M059J (cell line): ENCODE results near the gene NKAIN1. TPM values are rescaled to one million over a fixed set of nuclear protein-coding genes. Genes with fewer than 3 reads are reported as not detected.
"Not testable (repeated sequence)": the region's sequence is repeated elsewhere in the genome, so short reads cannot be mapped to it uniquely, and the experiment has no call there.

Experiments
- DNase-seq: peaks from one replicate; pipeline ENCODE4 v3.0.0-alpha.2; 2012; ENCODE audit warnings: low read depth
- total RNA-seq: library from RNA; depleted of rRNA; stranded (reverse); fragments of >200 nt; shearing (Covaris generic); gene quantifications from 2 replicates; pipeline ENCODE4 v1.2.3, GENCODE V29; 2014; rRNA removed

NKAIN1 gene
- total RNA-seq: 0.12 and 2.8 TPM in 2 replicates

DNA sequence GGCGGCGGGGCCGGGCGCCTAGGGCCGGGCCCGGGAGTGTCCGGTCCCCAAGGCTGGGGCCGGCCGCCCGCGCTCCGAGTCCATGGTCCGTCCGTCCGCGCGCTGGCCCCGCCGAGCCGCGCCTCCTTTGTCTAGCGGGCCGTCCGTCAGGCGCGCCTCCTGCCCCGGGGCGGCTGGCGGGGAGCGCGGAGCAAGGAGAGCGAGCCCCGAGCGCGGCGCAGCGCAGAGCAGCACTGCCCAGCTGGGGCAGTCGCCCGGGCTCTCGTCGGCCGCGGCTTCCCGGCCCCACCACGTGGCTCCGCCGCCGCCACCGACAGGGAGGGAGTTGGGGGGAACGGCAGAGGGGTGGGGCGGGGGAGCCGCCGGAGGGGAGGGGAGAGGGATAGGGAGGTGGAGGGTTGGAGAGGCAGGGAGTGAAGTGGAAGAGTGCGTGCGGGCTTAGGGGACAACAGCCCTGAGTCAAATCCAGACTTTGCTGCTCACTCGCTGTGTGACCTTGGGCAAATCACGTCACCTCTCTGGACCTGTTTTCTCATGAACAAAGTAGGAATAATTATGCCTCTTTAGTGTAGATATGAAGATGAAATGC lies at the start of gene NKAIN1:
Gene NKAIN1 (minus strand): TSS at position 235 of the 589 bp plus-strand sequence. CDS start 340 bp downstream, outside the sequence.
- peak; percentile 51 for DNase-seq

DNA sequence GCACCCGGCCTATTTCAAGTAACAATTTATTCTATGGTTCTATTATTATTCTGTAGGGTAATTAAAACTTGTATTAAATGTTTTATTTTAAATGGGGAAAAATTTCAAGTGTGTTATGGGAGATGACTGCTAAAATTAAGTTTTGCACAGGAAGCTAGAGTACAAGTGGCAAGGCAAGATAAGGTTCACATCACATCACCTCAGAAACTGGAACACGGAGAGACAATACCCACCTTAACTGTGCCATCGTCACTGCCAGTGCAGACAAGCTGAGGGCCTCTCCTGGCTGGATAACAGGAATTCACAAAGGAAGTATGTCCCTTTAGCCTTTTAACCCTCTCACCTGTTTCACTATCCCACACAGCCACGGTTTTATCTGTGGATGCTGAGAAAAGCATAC lies 49.3 kb upstream of the NKAIN1 start:
- DNase-seq: no peak

DNA sequence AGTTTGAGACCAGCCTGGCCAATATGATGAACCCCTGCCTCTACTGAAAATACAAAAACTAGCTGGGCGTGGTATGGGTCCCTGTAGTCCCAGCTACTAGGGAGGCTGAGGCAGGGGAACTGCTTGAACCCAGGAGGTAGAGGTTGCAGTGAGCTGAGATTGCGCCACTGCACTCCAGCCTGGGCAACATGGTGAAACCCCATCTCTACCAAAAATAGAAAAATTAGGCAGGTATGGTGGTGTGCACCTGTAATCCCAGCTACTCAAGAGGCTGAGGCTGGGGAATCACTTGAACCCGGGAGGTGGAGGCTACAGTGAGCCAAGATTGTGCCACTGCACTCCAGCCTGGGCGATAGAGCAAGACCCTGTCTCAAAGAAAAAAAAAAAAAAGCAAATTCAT lies 48.1 kb upstream of the NKAIN1 start:
- DNase-seq: not testable (repeated sequence)

DNA sequence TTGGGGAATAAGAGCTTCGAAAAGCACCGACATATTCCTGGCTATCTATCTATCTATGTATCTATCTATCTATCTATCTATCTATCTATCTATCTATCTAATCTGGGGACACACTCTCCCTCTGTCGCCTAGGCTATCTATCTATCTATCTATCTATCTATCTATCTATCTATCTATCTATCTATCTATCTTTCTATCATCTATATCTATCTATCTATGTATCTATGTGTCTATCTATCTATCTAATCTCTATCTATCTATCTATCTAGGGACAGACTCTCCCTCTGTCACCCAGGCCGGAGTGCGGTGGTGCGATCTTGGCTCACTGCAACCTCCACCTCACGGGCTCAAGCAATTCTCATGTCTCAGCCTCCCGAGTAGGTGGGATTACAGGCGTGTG lies 42.7 kb upstream of the NKAIN1 start:
- DNase-seq: not testable (repeated sequence)

DNA sequence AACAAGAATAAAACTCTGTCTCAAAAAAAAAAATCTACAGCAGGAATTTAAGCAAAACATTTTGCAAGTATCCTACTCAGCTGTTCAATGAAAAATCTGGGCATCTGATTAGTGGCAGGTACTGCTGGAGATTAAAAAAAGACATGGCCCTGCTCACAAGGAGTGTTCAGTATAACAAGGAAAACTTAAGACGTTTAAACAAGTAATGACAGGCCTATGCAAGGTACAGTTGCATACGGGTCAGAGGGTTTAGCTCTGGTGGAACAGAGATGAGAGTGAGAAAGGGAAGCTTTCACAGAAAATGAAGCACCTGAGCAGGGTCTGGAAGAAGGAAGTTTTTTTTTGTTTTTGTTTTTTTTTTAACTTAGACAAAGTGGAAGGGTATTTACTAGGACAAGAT lies 33.9 kb upstream of the NKAIN1 start:
- DNase-seq: no peak

DNA sequence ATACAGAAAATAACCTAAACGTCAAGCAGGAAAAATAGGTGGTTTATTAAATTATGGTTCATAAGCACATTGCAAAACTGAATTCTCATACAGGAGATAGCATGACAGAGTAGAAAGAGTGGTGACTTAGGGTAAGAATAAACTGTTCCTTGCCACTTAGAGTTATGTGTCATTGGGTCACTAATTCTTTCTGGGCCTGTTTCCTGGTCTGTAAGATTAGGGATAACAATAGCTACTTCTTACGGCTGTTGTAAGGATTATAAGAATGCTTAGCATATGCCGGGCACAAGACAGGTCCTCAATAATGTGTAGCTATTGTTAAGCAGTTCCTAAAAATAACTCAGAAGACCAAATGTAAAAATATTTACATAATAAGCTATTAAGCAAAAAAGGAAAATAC lies 32.7 kb upstream of the NKAIN1 start:
- no peak for DNase-seq

DNA sequence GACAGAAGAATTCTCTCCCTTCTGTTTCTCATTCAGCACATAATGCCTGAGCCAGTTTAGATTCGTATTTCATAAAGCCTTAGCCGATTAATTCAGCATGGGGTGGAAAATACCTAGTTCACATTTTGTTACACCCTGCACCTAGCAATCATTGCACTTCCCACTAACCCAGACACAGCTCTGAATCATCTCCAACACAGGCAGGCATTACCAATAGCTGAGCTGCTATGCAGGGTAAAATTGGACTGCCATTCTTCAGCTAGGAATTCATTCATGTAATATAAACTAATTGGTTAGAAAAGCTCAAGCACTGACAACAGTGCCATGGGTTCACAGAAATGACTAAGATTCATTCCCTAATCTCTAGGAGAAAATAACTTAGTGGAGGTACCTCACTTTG lies 26.9 kb upstream of the NKAIN1 start:
- DNase-seq: no peak

DNA sequence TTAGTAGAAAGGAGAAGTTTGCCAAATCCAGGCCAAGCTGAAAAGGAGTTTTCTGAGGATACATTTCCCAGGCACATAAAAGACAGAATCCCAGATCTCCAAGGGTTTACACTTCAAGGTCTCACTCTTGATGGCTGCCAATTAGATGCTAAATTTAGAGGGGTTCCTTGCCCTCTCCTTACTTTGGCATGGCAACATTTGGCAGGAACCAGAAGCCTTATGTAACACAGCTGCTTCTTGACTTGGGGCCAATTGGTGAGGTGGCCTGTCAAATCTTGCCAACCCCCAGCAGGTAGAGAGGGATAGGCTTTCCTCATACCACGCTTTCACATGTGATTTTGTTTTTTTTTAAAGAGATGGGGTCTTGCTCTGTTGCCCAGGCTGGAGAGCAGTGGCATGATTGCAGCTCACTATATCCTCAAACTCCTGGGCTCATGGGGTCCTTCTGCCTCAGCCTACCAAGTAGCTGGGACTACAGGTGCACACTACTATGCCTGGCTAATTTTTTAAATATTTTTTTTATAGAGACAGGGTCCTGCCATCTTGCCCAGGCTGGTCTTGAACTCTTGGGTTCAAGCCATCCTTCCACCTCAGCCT lies 25.2 kb upstream of the NKAIN1 start:
- DNase-seq: no peak

DNA sequence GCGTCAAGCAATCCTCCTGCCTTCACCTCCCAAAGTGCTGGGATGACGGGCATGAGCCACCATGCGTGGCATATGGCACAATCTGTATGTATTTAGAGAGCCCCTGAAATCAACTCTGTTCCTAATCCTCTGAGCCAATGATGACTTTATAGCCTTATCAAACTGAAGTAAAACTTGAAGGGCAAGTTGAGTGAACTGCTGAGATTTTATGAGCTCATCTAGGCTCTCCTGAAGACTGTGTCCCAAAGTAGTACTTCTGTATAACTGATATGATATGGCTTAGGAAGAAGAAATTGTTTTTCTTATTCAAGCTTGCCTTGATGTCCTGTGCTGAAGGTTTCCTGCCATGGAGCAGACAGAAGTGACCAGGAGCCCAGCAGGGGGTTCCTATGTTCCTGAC lies 23.7 kb upstream of the NKAIN1 start:
- no peak for DNase-seq

DNA sequence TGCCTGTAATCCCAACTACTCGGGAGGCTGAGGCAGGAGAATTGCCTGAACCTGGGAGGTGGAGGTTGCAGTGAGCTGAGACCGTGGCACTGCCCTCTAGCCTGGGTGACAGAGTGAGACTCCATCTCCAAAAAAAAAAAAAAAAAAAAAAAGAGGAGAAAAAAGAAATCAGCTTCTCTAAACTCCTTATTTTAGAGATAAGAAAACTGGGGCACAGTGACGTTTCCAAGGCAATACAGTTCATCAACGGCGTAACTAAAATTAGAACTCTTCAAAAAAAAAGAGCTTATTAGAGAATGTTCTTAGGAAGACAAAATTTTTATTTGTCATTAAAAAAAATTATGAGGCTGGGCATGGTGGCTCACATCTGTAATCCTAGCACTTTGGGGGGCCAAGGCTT lies 22.7 kb upstream of the NKAIN1 start:
- not testable (repeated sequence) for DNase-seq

DNA sequence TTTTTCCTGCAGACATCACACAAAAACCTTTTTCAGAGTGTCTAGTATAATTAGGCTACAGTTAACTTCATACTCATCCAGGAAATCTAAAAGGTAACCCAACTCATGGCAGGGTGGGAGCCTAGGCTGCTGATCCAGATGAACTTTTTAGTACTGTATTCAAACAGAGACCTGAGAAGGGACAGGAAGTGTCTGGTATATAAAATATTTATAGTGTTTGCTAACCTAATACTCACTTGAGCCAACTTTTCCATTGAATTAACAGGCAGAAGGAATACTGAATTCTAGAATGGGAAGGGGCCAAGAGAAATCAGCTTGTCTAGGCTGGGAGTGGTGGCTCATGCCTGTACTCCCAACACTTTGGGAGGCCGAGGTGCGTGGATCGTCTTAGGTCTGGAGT lies 22.2 kb upstream of the NKAIN1 start:
- no peak for DNase-seq

DNA sequence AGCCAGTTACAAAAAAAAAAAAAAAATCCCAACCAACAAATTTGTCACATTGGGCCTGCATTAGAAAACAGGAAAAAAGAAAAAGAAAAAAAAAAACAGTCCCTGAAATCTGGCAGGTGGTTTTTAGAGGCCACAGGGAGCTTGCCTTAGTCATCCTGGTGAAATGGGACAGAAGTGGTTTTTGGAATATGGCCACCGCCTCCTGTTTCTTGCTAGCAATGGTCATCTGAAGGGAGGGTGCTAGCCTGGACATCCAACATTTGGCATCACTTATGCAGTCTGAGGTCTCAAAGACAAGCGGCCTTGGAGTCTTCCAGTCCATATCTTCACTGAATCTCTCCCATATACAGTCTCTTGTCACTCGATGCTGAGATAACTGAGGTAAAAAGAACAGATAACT lies 20.1 kb upstream of the NKAIN1 start:
- peak; percentile 29 for DNase-seq

DNA sequence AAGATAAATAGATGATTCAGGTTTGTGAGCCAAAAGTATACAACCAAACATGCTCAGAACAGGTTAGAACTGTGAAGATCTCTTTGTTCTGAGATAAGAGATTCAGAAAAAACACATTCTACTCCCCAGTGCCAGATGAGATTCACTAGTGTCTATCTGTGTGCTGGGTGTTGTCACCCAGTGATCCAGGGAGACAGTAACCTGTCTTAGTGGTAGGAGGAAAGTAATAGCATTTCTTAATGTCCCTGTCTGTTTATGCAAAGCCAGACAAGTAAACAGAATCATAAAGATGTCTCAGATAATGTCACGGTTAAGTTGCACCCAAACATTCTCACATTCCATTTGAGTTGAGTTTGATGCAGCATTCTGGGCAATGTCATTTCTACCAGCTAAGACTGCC lies 18.9 kb upstream of the NKAIN1 start:
- DNase-seq: no peak

DNA sequence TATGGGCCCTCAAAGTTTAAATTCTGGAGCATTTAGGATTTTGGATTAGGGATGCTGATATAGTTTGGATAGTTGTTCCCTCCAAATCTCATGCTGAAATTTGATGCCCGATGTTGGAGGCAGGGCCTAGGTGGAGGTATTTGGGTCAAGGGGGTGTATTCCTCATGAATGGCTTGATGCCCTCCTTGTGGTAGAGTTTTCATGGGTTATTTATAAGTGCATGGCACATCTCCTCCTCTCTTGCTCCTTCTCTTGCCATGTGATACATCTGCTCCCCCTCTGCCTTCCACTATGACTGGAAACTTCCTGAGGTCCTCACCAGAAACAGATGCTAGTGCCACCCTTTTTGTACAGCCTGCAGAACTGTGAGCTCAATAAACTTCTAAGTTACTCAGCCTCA lies 17.5 kb upstream of the NKAIN1 start:
- no peak for DNase-seq

DNA sequence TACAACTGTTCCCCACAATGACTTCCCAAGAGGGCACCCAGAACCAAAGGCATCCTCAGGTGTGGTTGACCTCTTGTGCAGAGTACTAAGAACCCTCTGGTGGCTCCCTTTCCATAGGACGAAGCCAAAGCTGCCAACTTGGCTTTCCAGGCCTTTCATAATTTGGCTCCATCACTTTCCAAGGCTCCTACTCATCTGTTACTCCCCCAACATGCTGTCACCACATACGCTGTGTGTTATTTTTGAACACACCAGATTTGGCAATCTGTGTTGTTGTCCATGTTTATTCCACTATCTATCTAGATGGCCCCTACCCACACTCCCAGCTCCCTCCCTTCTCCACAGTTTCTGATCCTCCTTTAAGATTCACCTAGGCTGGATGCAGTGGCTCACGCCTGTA lies 10.2 kb upstream of the NKAIN1 start:
- DNase-seq: no peak

DNA sequence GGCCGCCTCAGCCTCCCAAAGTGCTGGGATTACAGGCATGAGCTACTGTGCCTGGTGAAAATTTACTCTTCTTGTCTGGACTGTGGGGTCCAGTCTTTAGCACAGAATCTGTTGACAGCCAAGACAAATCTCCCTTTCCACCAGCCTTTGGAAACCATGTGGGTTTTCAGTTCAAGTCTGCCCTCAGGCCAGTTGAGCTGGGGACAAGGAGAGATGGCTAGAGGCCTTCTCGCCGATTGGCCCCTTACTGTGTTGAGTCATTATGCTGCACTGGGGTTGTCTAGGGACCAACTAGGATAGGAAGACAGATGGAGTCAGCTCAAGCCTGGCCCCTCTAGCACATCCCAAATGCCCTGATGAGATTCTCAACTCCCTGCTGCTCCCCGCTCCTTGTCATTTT lies 8.6 kb upstream of the NKAIN1 start:
- DNase-seq: peak; percentile 70

DNA sequence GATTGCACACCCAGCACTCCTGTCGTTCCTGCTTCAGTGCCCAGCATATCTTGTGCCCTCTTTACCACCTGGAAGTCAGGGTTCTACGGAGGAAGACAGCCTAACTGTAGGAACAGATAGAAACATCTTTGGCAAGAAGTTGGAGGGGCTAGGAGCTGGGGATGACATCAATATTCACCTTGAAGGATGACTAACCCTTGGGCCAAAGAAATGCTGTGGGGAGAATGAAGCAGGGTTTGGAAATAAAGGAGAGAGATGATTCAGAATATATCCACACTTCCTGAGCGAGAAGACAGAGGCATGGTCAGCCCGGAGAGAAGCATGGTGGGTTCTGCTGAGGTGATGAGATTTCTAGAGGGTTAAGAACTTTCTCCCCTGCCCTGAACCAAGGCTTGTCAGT lies 4.6 kb upstream of the NKAIN1 start:
- DNase-seq: peak; percentile 50

DNA sequence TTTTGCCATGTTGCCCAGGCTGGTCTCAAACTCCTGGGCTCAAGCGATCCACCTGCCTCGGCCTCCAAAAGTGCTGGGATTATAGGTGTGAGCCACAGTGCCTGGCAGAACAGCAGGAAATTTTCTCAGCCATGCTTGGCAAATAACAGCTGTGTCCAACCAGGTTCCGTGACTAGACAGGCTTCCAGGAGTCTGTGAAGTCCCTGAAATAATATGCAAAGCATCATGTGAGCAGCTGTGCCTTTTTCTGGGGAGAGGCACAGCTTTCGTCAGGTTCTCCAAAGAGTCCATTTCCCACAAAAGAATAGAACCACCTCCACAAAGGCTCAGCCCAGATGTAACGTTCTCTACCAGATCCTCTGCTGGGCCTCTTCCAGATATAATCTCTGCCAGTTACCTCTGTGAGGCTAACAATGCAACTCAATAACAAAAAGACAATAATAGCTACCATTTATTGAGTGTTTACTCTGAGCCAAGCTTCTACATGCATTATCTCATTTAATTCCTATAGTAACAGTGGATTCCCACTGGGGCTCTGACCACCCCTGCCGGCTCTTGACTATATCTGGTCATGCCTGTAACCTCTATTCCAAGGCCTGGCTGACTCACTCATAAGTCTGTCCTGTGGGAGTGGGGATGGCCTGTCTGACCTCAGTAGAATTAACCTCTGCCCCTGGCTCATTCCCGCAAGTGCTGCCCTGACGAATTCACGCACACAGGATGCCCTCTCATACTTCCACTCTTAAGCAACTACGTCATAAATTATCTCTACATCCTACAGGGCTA lies 4.0 kb upstream of the NKAIN1 start:
- DNase-seq: peak; percentile 29

DNA sequence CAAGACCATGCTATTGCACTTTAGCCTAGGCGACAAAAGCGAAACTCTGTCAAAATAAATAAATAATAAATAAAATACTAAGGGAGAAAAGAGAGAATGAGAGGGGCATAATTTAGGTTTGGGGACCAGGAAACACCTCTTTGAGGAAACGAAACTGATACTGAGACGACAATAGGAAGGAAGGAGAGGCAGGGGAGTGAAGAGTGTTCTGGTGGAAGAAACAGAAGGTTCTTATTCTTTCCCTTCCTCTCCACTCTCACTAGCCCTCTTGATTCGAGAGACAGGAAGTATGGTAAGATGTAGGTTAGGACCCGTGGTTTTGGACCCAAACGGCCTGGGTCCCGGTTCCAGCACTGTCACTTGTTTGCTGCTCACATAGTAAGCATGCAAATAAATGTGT lies 1.6 kb upstream of the NKAIN1 start:
- no peak for DNase-seq

DNA sequence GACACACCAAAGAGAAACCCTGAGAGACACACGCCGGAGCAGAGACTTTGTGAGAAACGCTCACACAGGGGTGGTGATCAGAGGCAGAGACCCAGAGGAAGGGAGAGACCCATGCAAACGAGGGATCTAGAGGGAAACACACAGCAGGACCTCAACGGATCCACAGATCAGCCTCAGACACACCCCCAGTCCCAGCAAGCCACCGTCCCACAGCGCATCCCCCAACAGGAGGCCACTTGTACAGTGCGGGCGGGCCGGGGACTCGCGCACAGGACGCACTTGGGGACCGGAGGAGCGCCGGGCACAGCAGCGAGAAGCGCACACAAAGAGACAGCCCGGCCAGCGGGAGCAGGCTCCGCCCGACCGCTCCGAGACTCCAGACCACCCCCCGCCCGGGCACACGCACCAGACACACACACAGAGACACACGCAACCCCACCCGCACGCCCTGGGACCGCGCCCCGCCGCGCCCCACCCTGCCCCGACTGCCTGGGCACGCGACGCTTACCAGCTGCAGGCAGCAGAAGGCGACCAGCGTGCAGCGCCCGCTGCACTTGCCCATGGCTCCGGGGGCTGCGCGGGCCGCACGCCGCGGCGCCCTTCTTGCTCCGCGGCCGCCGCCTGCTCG lies 587 bp downstream of the NKAIN1 start:
- DNase-seq: peak; percentile 19

DNA sequence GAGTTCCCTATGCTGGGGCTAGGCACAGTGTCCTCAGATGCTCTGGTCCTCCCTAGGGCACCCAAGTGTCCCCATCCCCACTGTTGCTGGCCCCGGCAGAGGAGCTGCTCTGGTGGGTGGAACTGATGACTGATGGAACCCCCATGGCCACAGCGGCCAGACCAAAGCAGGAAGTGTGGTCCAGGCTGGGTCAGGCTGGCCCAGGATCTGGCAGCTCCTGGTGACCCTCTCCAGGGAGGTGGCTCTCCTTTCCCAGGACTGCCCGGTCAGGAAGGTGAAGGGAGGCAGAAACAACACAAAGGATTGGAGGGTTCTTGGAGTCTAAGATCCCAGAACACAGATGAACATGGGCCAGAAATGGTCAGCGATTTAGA lies 1.1 kb downstream of the NKAIN1 start:
- DNase-seq: no peak

DNA sequence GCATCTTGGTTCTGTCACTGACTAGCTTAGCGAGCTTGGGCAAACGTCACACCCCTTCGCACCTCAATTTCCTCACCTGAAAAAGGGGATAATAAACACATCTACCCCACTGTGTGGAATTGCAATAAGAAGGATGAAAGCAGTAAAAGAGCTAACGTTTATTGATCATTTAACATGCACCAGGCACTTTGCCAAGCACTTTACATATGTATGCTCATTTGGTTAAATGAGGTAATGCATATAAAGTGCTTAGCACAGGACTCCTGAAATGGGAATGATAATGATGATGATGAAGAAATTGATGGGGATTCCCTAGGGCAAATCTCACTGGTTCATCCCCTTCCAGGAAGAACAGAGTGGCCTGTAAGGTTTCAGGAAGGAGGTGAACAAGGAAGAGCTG lies 4.8 kb downstream of the NKAIN1 start:
- DNase-seq: no peak
